GM12891 (cell line): ENCODE measurements around the gene VAV2.

Experiments used
- POLR2A ChIP-seq: IDR thresholded peaks from 2 replicates; pipeline ENCODE4 v1.6.1; 2011; ENCODE audit warnings: low read depth, low read length, control low read depth
- POLR2AphosphoS5 ChIP-seq: IDR thresholded peaks from 2 replicates; pipeline ENCODE4 v1.6.1; 2011; ENCODE audit warnings: low read depth, low read length, control low read depth
- SPI1 ChIP-seq: IDR thresholded peaks from 2 replicates; pipeline ENCODE4 v1.6.1; 2011; ENCODE audit warnings: low read depth, low read length, control low read depth
- TAF1 ChIP-seq: IDR thresholded peaks from 2 replicates; pipeline ENCODE4 v1.6.1; 2011; ENCODE audit warnings: low read depth, low read length, control low read depth

DNA sequence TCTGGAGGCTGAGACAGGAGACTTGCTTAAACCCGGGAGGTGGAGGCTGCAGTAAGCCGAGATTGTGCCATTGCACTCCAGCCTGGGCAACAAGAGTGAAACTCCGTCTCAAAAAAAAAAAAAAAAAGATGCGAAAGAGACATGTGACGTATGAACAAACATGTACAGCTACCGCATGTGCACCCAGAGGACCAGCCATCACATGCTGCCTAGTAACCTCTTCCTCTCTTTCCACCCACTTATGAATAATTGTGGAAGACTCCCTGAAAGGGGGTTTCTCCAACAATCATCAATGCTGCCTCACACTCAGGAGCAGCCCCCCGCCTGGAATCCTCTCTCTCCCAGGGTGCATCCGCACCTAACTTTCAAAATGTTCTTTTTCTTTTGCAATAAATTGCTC is 256.2 kb downstream of the VAV2 start:
- TF ChIP-seq POLR2A, result no peak
- no peak for TF ChIP-seq TAF1
- TF ChIP-seq POLR2AphosphoS5, result no peak
- TF ChIP-seq SPI1, result no peak
